ENCODE measurements around the gene AFF1. TPM values are rescaled to one million over a fixed set of nuclear protein-coding genes. Genes with fewer than 3 reads are reported as not detected.

The AFF1 gene
- total and polyA plus RNA-seq, 2 of the 4 experiments (the other 2 are of a cell fraction): 7.0 to 9.6 TPM

- Histone ChIP-seq H3K4me3 (ENCODE audit: insufficient read depth, low read depth, low read length) (no peak overlapping the region), H4K20me1 (ENCODE audit: insufficient read depth, low read length) (no peaks in the 10 kb centered on the region), H4K5ac (ENCODE audit: low read depth, low read length) (no peak overlapping the region), H3K9me1 (ENCODE audit: insufficient read depth, low read length) (no peaks in the 10 kb centered on the region), H3K9me3 (ENCODE audit: control insufficient read depth, insufficient read depth, low read length) (no peaks in the 10 kb centered on the region), H3K56ac (ENCODE audit: extremely low read depth, insufficient read depth, low read length) (no peak overlapping the region), H3K27ac (ENCODE audit: insufficient read depth, low read length) (no peak overlapping the region), H2AFZ (replicated peaks; ENCODE audit: low read length, poor library complexity) (no peak overlapping the region), H2BK20ac (ENCODE audit: low read depth, low read length) (no peak overlapping the region), H3K4me2 (ENCODE audit: low read depth, low read length) (no peak overlapping the region), H2BK5ac (ENCODE audit: low read depth, low read length, poor library complexity, severe bottlenecking) (no peak overlapping the region), H4K8ac (ENCODE audit: low read depth in 2 of 2, low read length in 2 of 2) (no peak overlapping the region), H3K36me3 (ENCODE audit: control insufficient read depth, insufficient read depth, low read length) (no peaks in the 10 kb centered on the region), H3K23ac (ENCODE audit: low read depth, low read length) (no peak overlapping the region), H2AK5ac (ENCODE audit: low read depth, low read length) (no peak overlapping the region), H2BK15ac (ENCODE audit: low read depth, low read length) (no peak overlapping the region), H3K27me3 (ENCODE audit: control insufficient read depth, insufficient read depth, low read length) (no peaks in the 10 kb centered on the region), H3K79me1 (ENCODE audit: low read depth in 1 of 2, low read length in 2 of 2) (peaks cover 17 to 21% of the 10 kb centered on the region in 2 experiments; a peak in 3 of 4 replicates), H3K18ac (ENCODE audit: low read depth, low read length) (no peak overlapping the region), H3K9ac (ENCODE audit: low read depth, low read length) (no peak overlapping the region), H2BK120ac (ENCODE audit: low read depth, low read length) (no peak overlapping the region), H3K4ac (ENCODE audit: low read depth, low read length) (no peak overlapping the region), H3K4me1 (ENCODE audit: control insufficient read depth, insufficient read depth, low read length) (peaks cover 2% of the 10 kb centered on the region; the same call in 1 of the 2 replicates), H4K91ac (ENCODE audit: insufficient read depth, low read depth, low read length) (no peak overlapping the region), H3K14ac (replicated peaks; ENCODE audit: low read depth, low read length) (no peak overlapping the region), H2AK9ac (replicated peaks; ENCODE audit: low read depth, low read length, poor library complexity) (no peak overlapping the region)
- no TSS peak for BruUV-seq (replicated peaks)
- DNase-seq: no peak
- TF ChIP-seq USF2 (IDR thresholded peaks at IDR 0.05; ENCODE audit: low read depth, low read length) (no peak), MAZ (IDR thresholded peaks at IDR 0.05; ENCODE audit: borderline replicate concordance, low read depth, low read length) (no peak), CEBPB (IDR thresholded peaks at IDR 0.05; ENCODE audit: low read depth, low read length) (peak; percentile 30; the same call in 1 of the 2 replicates)
- dilution Hi-C loops (cut with HindIII; ENCODE audit: low sequenced_read_pairs, unreplicated experiment) (no loop called here), in situ Hi-C loops (cut with MboI; ENCODE audit: low sequenced_read_pairs) (no loop called here), intact Hi-C loops (cut with micrococcal nuclease) (no loop called here)
- ATAC-seq (ENCODE audit: low read depth): no peak
- POLR2A ChIA-PET (ENCODE audit: unreplicated experiment): no interaction called here
- CTCF ChIA-PET: no interaction called here
- WGBS, 2 experiments (ENCODE audit: extremely low coverage in 2 of 2, insufficient read length in 1 of 2): no CpG with 5 or more reads among the region's 6 CpGs
Measured at GRCh38 chr4:86993909-86994681, 59.3 kb downstream of the AFF1 start.

Data from IMR-90 (cell line).